ENCODE results near the gene COLQ. TPM values are rescaled to one million over a fixed set of nuclear protein-coding genes. Genes with fewer than 3 reads are reported as not detected.

The COLQ gene
- total RNA-seq, 4 donors from 2014 or later: 0.23 to 3.8 (median 1.1) TPM

- no peak for TF ChIP-seq POLR2AphosphoS5 (IDR thresholded peaks at IDR 0.05)
- Histone ChIP-seq H3K4me3 (no peak overlapping the region), H3K36me3 (peaks cover 8% of the 10 kb centered on the region), H3K9me3 (no peaks in the 10 kb centered on the region), H3K4me1 (no peaks in the 10 kb centered on the region), H3K27ac (no peak overlapping the region), H3K27me3 (no peaks in the 10 kb centered on the region)
- WGBS: 76% methylated on average over 5 of the region's 5 CpGs
- DNase-seq (ENCODE audit: low spot score in 2 of 2): peak in 1 of 2 donors; percentile 23
Measured at GRCh38 chr3:15452961-15453360, 68.5 kb downstream of the COLQ start.

GRCh38 chr3:15452156-15452555 lies 69.3 kb downstream of the COLQ start:
- H3K4me1 ChIP-seq: no peaks in the 10 kb centered on the region
- no peaks in the 10 kb centered on the region for H3K9me3 ChIP-seq
- no peak overlapping the region for H3K4me3 ChIP-seq
- TF ChIP-seq EP300 (IDR thresholded peaks at IDR 0.05) (no peak), CTCF (IDR thresholded peaks at IDR 0.05) (no peak), POLR2A (IDR thresholded peaks at IDR 0.05) (no peak), POLR2AphosphoS5 (IDR thresholded peaks at IDR 0.05) (no peak)
- DNase-seq (ENCODE audit: low spot score in 2 of 2): peak in 1 of 2 donors; percentile 31
- WGBS: 90% methylated on average over 9 of the region's 9 CpGs
- H3K36me3 ChIP-seq: peaks cover 8% of the 10 kb centered on the region
- no peak overlapping the region for H3K27ac ChIP-seq
- no peaks in the 10 kb centered on the region for H3K27me3 ChIP-seq

- WGBS: 88% methylated on average over 18 of the region's 18 CpGs
- H3K4me1 ChIP-seq: no peaks in the 10 kb centered on the region
- H3K4me3 ChIP-seq: no peak overlapping the region
- peaks cover 8% of the 10 kb centered on the region for H3K36me3 ChIP-seq
- H3K9me3 ChIP-seq: no peaks in the 10 kb centered on the region
- H3K27ac ChIP-seq: no peak overlapping the region
- DNase-seq (ENCODE audit: low spot score in 2 of 2): peak in 1 of 2 donors; percentile 56
- H3K27me3 ChIP-seq: no peaks in the 10 kb centered on the region
- TF ChIP-seq POLR2A (IDR thresholded peaks at IDR 0.05) (no peak), EP300 (IDR thresholded peaks at IDR 0.05) (no peak), POLR2AphosphoS5 (IDR thresholded peaks at IDR 0.05) (no peak), CTCF (IDR thresholded peaks at IDR 0.05) (no peak)
Measured at GRCh38 chr3:15451216-15452113, 70.0 kb downstream of the COLQ start.

- Histone ChIP-seq H3K27ac (no peak overlapping the region), H3K36me3 (peaks cover 8% of the 10 kb centered on the region), H3K27me3 (no peaks in the 10 kb centered on the region), H3K4me1 (no peaks in the 10 kb centered on the region), H3K4me3 (no peak overlapping the region), H3K9me3 (no peaks in the 10 kb centered on the region)
- peak in 1 of 2 donors; percentile 73 for DNase-seq (ENCODE audit: low spot score in 2 of 2)
- TF ChIP-seq POLR2A (IDR thresholded peaks at IDR 0.05): no peak
- no peak for TF ChIP-seq CTCF (IDR thresholded peaks at IDR 0.05)
- TF ChIP-seq EP300 (IDR thresholded peaks at IDR 0.05): no peak
- no peak for TF ChIP-seq POLR2AphosphoS5 (IDR thresholded peaks at IDR 0.05)
- 97% methylated on average over 10 of the region's 12 CpGs for WGBS
Measured at GRCh38 chr3:15450438-15451215, 70.9 kb downstream of the COLQ start.

GRCh38 chr3:15449489-15450224 lies 71.8 kb downstream of the COLQ start:
- Histone ChIP-seq H3K4me1 (no peaks in the 10 kb centered on the region), H3K4me3 (no peak overlapping the region), H3K27ac (no peak overlapping the region), H3K27me3 (no peaks in the 10 kb centered on the region), H3K9me3 (no peaks in the 10 kb centered on the region), H3K36me3 (peaks cover 13% of the 10 kb centered on the region)
- peak in 1 of 2 donors; percentile 59 for DNase-seq (ENCODE audit: low spot score in 2 of 2)
- 80% methylated on average over 3 of the region's 3 CpGs for WGBS
- TF ChIP-seq POLR2AphosphoS5 (IDR thresholded peaks at IDR 0.05) (no peak), EP300 (IDR thresholded peaks at IDR 0.05) (no peak), POLR2A (IDR thresholded peaks at IDR 0.05) (no peak), CTCF (IDR thresholded peaks at IDR 0.05) (no peak)
